ENCODE measurements around the gene CLCA1. TPM values are rescaled to one million over a fixed set of nuclear protein-coding genes. Genes with fewer than 3 reads are reported as not detected.

Gene CLCA1
- total RNA-seq, 1 experiment from 2014 or later, result 0.12 TPM

DNA sequence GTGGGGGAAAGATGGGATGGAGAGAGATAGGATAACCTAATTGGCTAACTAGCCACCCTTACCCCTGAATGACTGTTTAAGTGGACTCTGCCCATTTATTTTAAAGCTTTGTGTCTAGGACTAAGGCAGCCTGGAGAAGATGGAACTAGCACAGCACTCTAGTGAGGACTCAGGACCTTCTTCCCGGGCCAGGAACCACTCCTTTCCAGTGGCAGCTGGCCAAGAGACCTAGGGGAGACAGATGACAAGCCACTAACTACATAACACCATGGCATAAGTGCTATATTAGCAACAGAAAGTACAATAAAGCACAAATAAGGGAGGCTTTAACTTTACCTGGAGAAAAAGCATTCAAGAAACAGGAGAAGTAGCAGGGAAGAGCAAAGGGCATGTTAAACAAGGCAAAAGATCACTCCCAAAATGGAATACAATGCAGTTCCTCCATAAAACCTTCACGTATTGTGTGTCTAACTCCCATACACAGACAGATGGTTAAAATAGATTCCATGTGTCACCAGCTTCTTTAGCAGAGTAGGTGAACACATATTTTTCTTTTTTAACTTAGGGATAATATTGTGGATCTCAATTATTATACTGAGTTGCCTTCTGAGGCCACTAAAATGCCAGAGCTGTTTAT, 20.6 kb downstream of the CLCA1 start:
- Histone ChIP-seq H3K79me2 (ENCODE audit: insufficient read depth, low read length) (no peaks in the 10 kb centered on the region), H3K9me2 (ENCODE audit: insufficient read depth) (no peaks in the 10 kb centered on the region), H4K20me1 (ENCODE audit: insufficient read depth) (no peaks in the 10 kb centered on the region), H3K27me3 (ENCODE audit: insufficient read depth, low read length) (no peaks in the 10 kb centered on the region), H3K4me2 (ENCODE audit: low read length) (no peak overlapping the region), H3K36me3 (ENCODE audit: control insufficient read depth in 1 of 2, insufficient read depth in 2 of 2, low read length in 2 of 2) (no peaks in the 10 kb centered on the region), H2AFZ (ENCODE audit: low read depth, low read length, poor library complexity, severe bottlenecking) (no peak overlapping the region), H3K9ac (ENCODE audit: low read length) (no peak overlapping the region), H3K4me3 (replicated peaks in 1 of 2; ENCODE audit: low read depth in 1 of 2, low read length in 2 of 2) (no peak overlapping the region), H3K9me3 (ENCODE audit: control insufficient read depth in 1 of 2, insufficient read depth in 1 of 2, low read depth in 1 of 2, low read length in 2 of 2) (no peaks in the 10 kb centered on the region), H3K27ac (ENCODE audit: low read depth, low read length) (no peak overlapping the region), H3K4me1 (ENCODE audit: control insufficient read depth in 1 of 2, insufficient read depth in 2 of 2, low read length in 2 of 2) (no peaks in the 10 kb centered on the region)
- POLR2A ChIA-PET, result no interaction called here
- DNase-seq (ENCODE audit: low read depth, low spot score) (no peak), ATAC-seq (no peak)
- CTCF ChIA-PET, result no interaction called here
- RAD21 ChIA-PET (ENCODE audit: low non-redundant PET in 1 of 2, low total read pairs in 2 of 2, uncharacterized antibody in 2 of 2, unreplicated experiment in 2 of 2), result no interaction called here
- TF ChIP-seq CEBPB (IDR thresholded peaks at IDR 0.05; ENCODE audit: low read depth) (no peak), EGR1 (IDR thresholded peaks at IDR 0.05; ENCODE audit: low read depth) (no peak), TCF7L2 (IDR thresholded peaks at IDR 0.05; ENCODE audit: borderline replicate concordance, extremely low read depth, insufficient read depth, insufficient read length) (no peak), POLR2A (IDR thresholded peaks at IDR 0.05; ENCODE audit: borderline replicate concordance, extremely low read depth, insufficient read depth, insufficient read length) (no peak), ZFX (IDR thresholded peaks at IDR 0.05) (no peak), RAD21 (IDR thresholded peaks at IDR 0.05; ENCODE audit: low read depth) (no peak), EZH2 (IDR thresholded peaks at IDR 0.05) (no peak), ELF1 (IDR thresholded peaks at IDR 0.05; ENCODE audit: borderline replicate concordance, low read depth) (no peak), SIN3A (IDR thresholded peaks at IDR 0.05; ENCODE audit: low read depth) (no peak), SRF (IDR thresholded peaks at IDR 0.05; ENCODE audit: low read depth) (no peak), FOSL1 (IDR thresholded peaks at IDR 0.05; ENCODE audit: low read depth) (no peak), SP1 (IDR thresholded peaks at IDR 0.05; ENCODE audit: low read depth) (no peak), CBX3 (IDR thresholded peaks at IDR 0.05; ENCODE audit: low read depth) (no peak), POLR2AphosphoS5 (IDR thresholded peaks at IDR 0.05; ENCODE audit: low read depth, low read length) (no peak), EZH2phosphoT487 (IDR thresholded peaks at IDR 0.05; ENCODE audit: borderline replicate concordance) (no peak), JUND (IDR thresholded peaks at IDR 0.05) (no peak)
- TF ChIP-seq, protein P1, sequence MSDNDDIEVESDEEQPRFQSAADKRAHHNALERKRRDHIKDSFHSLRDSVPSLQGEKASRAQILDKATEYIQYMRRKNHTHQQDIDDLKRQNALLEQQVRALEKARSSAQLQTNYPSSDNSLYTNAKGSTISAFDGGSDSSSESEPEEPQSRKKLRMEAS (IDR thresholded peaks at IDR 0.05), result no peak
- TF ChIP-seq, protein P2, sequence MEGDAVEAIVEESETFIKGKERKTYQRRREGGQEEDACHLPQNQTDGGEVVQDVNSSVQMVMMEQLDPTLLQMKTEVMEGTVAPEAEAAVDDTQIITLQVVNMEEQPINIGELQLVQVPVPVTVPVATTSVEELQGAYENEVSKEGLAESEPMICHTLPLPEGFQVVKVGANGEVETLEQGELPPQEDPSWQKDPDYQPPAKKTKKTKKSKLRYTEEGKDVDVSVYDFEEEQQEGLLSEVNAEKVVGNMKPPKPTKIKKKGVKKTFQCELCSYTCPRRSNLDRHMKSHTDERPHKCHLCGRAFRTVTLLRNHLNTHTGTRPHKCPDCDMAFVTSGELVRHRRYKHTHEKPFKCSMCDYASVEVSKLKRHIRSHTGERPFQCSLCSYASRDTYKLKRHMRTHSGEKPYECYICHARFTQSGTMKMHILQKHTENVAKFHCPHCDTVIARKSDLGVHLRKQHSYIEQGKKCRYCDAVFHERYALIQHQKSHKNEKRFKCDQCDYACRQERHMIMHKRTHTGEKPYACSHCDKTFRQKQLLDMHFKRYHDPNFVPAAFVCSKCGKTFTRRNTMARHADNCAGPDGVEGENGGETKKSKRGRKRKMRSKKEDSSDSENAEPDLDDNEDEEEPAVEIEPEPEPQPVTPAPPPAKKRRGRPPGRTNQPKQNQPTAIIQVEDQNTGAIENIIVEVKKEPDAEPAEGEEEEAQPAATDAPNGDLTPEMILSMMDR (IDR thresholded peaks at IDR 0.05 in 2 of 3, conservative IDR thresholded peaks at IDR 0.05 in 1 of 3; ENCODE audit: borderline replicate concordance in 1 of 3, insufficient read depth in 1 of 3, low read depth in 2 of 3, low read length in 2 of 3), result no peak
- TF ChIP-seq, protein P3, sequence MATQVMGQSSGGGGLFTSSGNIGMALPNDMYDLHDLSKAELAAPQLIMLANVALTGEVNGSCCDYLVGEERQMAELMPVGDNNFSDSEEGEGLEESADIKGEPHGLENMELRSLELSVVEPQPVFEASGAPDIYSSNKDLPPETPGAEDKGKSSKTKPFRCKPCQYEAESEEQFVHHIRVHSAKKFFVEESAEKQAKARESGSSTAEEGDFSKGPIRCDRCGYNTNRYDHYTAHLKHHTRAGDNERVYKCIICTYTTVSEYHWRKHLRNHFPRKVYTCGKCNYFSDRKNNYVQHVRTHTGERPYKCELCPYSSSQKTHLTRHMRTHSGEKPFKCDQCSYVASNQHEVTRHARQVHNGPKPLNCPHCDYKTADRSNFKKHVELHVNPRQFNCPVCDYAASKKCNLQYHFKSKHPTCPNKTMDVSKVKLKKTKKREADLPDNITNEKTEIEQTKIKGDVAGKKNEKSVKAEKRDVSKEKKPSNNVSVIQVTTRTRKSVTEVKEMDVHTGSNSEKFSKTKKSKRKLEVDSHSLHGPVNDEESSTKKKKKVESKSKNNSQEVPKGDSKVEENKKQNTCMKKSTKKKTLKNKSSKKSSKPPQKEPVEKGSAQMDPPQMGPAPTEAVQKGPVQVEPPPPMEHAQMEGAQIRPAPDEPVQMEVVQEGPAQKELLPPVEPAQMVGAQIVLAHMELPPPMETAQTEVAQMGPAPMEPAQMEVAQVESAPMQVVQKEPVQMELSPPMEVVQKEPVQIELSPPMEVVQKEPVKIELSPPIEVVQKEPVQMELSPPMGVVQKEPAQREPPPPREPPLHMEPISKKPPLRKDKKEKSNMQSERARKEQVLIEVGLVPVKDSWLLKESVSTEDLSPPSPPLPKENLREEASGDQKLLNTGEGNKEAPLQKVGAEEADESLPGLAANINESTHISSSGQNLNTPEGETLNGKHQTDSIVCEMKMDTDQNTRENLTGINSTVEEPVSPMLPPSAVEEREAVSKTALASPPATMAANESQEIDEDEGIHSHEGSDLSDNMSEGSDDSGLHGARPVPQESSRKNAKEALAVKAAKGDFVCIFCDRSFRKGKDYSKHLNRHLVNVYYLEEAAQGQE (IDR thresholded peaks at IDR 0.05; ENCODE audit: low read depth), result no peak
- TF ChIP-seq, protein P4, sequence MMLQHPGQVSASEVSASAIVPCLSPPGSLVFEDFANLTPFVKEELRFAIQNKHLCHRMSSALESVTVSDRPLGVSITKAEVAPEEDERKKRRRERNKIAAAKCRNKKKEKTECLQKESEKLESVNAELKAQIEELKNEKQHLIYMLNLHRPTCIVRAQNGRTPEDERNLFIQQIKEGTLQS (IDR thresholded peaks at IDR 0.05), result no peak
- no TSS peak for BruUV-seq (replicated peaks)
- intact Hi-C loops (cut with micrococcal nuclease), result no loop called here
